22Rv1 (cell line): ENCODE measurements around the gene EME2.

Source experiments
- CTCF ChIP-seq: fragments of 450-650 bp; IDR thresholded peaks from 2 replicates; pipeline ENCODE4 v1.5.1; 2017; ENCODE audit warnings: mild to moderate bottlenecking
- ZFX ChIP-seq: fragments of 450-650 bp; IDR thresholded peaks from 2 replicates; pipeline ENCODE4 v1.6.1; 2017; ENCODE audit warnings: antibody characterized with exemption, borderline replicate concordance

GRCh38 chr16:1820096-1820945, 47.7 kb downstream of the EME2 start:
- TF ChIP-seq CTCF, result no peak
- no peak for TF ChIP-seq ZFX
